GM12878 (cell line): Measurements from ENCODE around the gene NFE2L2. TPM values are rescaled to one million over a fixed set of nuclear protein-coding genes. Genes with fewer than 3 reads are reported as not detected.

Experiments used
- CEBPZ ChIP-seq: fragments of 150-350 bp; IDR thresholded peaks from 2 replicates; pipeline ENCODE4 v1.6.1; 2016; ENCODE audit warnings: low read depth, low read length
- CTCF ChIP-seq, 3 experiments: IDR thresholded peaks in 2 of 3; conservative IDR thresholded peaks in 1 of 3; 2 replicates each; pipeline ENCODE4 v1.5.1; 2011; ENCODE audit warnings: low read depth in 3 of 3, low read length in 3 of 3, mild to moderate bottlenecking in 3 of 3, control low read depth in 2 of 3, moderate library complexity in 2 of 3, inconsistent platforms in 1 of 3, mixed read lengths in 1 of 3; ENCODE audit not compliant: control insufficient read depth in 2 of 3, insufficient read depth in 1 of 3; ENCODE audit errors: extremely low read depth in 1 of 3
- CUX1 ChIP-seq: IDR thresholded peaks from 2 replicates; pipeline ENCODE4 v1.6.1; 2012; ENCODE audit warnings: improper control_type of control experiment, low read depth, low read length; ENCODE audit not compliant: insufficient replicate concordance
- ESRRA ChIP-seq: IDR thresholded peaks from 2 replicates; pipeline ENCODE4 v1.6.1; 2012; ENCODE audit warnings: mild to moderate bottlenecking, low read length, improper control_type of control experiment
- IRF4 ChIP-seq: IDR thresholded peaks from 2 replicates; pipeline ENCODE4 v1.6.1; 2011; ENCODE audit warnings: low read depth, low read length
- KAT2A ChIP-seq: conservative IDR thresholded peaks from 2 replicates; pipeline ENCODE4 v1.6.1; 2011; ENCODE audit warnings: low read depth, low read length; ENCODE audit not compliant: control insufficient read depth
- NFYB ChIP-seq: IDR thresholded peaks from 2 replicates; pipeline ENCODE4 v1.6.1; 2011; ENCODE audit warnings: low read depth, mild to moderate bottlenecking, low read length, improper control_type of control experiment, moderate library complexity; ENCODE audit not compliant: insufficient read depth
- NRF1 ChIP-seq: conservative IDR thresholded peaks from 2 replicates; pipeline ENCODE4 v1.6.1; 2011; ENCODE audit warnings: mild to moderate bottlenecking, low read depth, low read length, improper control_type of control experiment
- RAD51 ChIP-seq: fragments of 450-650 bp; IDR thresholded peaks from 2 replicates; pipeline ENCODE4 v1.6.1; 2016; ENCODE audit warnings: moderate library complexity, mild to moderate bottlenecking, inconsistent platforms
- RBBP5 ChIP-seq: fragments of 200-600 bp; sonication (generic); conservative IDR thresholded peaks from 2 replicates; pipeline ENCODE4 v1.6.1; 2016
- RCOR1 ChIP-seq: conservative IDR thresholded peaks from 2 replicates; pipeline ENCODE4 v1.6.1; 2012; ENCODE audit warnings: low read depth, low read length, improper control_type of control experiment
- RELB ChIP-seq: fragments of 450-650 bp; IDR thresholded peaks from 2 replicates; pipeline ENCODE4 v1.6.1; 2017; ENCODE audit warnings: low read depth, mild to moderate bottlenecking, moderate library complexity
- polyA plus RNA-seq, 11 experiments: library from polyadenylated mRNA; depleted of rRNA in 4 of 11; unstranded in 6 of 11; stranded (reverse) in 5 of 11; fragments of >200 nt; fragmentation: Nextera tagmentation in 4 of 11; fragmentation: Illumina TruSeq in 1 of 11; extraction: Ambion mirVana in 4 of 11; extraction: Trizol in 1 of 11; gene quantifications; 1 replicate in 1 of 11; 2 replicates in 10 of 11; pipeline versions ENCODE4 v1.2.1 to v1.2.3, GENCODE V29; 2011 to 2016; ENCODE audit warnings: inconsistent platforms in 2 of 11, missing spikeins in 2 of 11, low read depth in 1 of 11
- total RNA-seq, 4 experiments: library from RNA; depleted of rRNA in 3 of 4; stranded (reverse); fragments of >200 nt in 3 of 4; fragmentation: Illumina TruSeq in 1 of 4; extraction: Trizol in 1 of 4; gene quantifications; 2 replicates each; pipeline versions ENCODE4 v1.2.1 to v1.2.3, GENCODE V29; 2013 to 2021

The NFE2L2 gene
- total and polyA plus RNA-seq, 10 of the 15 experiments (the other 5 are each of a cell fraction or from before 2014, with no cell fraction given), result 18.4 to 69.8 (median 37.1) TPM

- TF ChIP-seq CEBPZ, result no peak
- TF ChIP-seq IRF4, result no peak
- 0 out of 2 replicates have a peak, but pooled peaks have one; percentile 11 for TF ChIP-seq NRF1
- no peak for TF ChIP-seq NFYB
- TF ChIP-seq ESRRA, result peak; percentile 69; the same call in 1 of the 2 replicates
- TF ChIP-seq CUX1, result peak; percentile 47
- no peak for TF ChIP-seq RCOR1
- TF ChIP-seq RAD51, result no peak
- 0 out of 2 replicates have a peak, but pooled peaks have one; percentile 31 for TF ChIP-seq RBBP5
- TF ChIP-seq CTCF (IDR thresholded peaks at IDR 0.05 in 2 of 3, conservative IDR thresholded peaks at IDR 0.05 in 1 of 3; ENCODE audit: control insufficient read depth in 2 of 3, extremely low read depth in 1 of 3, insufficient read depth in 1 of 3, low read depth in 3 of 3, low read length in 3 of 3), result peak; percentile 26 to 52 (median 29); a peak in 5 of 6 replicates
- no peak for TF ChIP-seq KAT2A
- peak; percentile 92 for TF ChIP-seq RELB
These were observed at the start of gene NFE2L2 (continued) for GRCh38 chr2:177264693-177265587.
